GM18505 (cell line): Measurements from ENCODE around the gene GLS.
"Not testable (repeated sequence)": the region's sequence is repeated elsewhere in the genome, so short reads cannot be mapped to it uniquely, and the experiment has no call there.

Experiments
- ATAC-seq: cut with Tn5 transposase; IDR thresholded peaks from one replicate; pipeline ENCODE4 v1.9.1; 2021; ENCODE audit not compliant: unreplicated experiment
- POLR2A ChIP-seq: IDR thresholded peaks from 4 replicates; pipeline ENCODE4 v1.6.1; 2011; ENCODE audit warnings: borderline replicate concordance; ENCODE audit not compliant: insufficient read depth, insufficient read length; ENCODE audit errors: extremely low read depth

GLS gene

GRCh38 chr2:190882856-190883582, 2.4 kb downstream of the GLS start:
- no peak for ATAC-seq
- TF ChIP-seq POLR2A: no peak

GRCh38 chr2:190885844-190886243, 5.2 kb downstream of the GLS start:
- not testable (repeated sequence) for ATAC-seq

GRCh38 chr2:190887089-190887488, 6.5 kb downstream of the GLS start:
- TF ChIP-seq POLR2A: no peak
- ATAC-seq: peak; percentile 65

DNA sequence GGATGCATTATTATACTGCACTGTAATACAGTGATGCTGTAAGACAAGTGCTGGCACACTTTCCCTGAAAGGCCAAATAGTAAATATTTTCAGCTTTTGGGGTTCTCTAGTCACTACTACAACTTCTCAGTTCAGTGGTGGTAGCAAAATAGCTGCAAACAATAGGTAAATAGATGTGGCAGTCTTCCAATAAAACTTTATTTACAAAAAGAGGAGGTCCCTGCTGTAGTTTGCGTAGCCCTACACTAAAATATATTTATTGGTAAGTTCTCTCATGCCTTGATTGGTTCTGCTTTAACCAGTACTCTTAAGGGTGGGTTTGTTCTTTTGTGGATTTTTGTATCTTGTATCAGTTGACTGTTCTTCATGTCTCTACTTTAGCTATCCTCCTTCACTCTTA, 7.8 kb downstream of the GLS start:
- no peak for TF ChIP-seq POLR2A
- ATAC-seq: no peak

DNA sequence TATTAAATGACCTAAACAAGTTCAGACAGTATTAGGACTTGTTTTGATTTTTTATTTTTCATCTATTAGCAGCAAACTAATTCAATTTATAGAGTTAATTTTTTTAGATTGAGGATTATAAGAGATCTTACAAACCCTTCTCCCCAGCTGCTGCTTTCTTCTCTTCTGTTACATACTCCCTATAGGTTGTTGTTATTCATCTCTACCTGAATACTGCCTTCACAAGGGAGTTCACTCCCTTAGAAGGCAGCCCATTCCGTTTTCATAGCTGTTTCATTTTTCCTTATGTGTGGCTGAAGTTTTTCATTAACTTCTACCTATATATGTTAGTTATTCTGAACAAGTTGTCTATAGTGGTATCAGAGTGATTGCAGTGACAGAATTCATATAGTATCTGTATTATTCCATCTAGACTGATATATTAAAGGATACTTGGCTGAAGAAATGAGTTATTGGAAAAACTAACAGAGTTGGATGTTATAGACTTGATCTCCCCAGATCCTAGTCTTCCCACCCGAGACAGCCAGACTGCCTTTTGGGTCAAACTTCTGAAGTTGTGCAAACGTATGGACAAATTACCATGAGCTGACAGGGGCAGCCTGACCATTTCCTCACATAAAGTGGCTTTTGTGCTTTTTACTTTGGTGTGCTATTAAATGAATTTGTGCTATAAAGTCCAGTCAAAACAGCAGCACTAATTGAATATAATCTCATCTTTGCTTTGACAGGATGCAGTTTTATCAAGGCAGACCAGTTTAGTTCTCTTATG, 8.7 kb downstream of the GLS start:
- no peak for TF ChIP-seq POLR2A

GRCh38 chr2:190891372-190891771, 10.8 kb downstream of the GLS start:
- no peak for TF ChIP-seq POLR2A
- peak; percentile 54 for ATAC-seq

More for the DNA sequence above, 8.7 kb downstream of the GLS start:
- no peak for ATAC-seq

- no peak for ATAC-seq
- TF ChIP-seq POLR2A: no peak
Measured at GRCh38 chr2:190891889-190892288, 11.3 kb downstream of the GLS start.

GRCh38 chr2:190893157-190893556, 12.5 kb downstream of the GLS start:
- peak; percentile 21 for TF ChIP-seq POLR2A
- ATAC-seq: no peak

GRCh38 chr2:190896477-190896876, 15.9 kb downstream of the GLS start:
- ATAC-seq: no peak
- no peak for TF ChIP-seq POLR2A

DNA sequence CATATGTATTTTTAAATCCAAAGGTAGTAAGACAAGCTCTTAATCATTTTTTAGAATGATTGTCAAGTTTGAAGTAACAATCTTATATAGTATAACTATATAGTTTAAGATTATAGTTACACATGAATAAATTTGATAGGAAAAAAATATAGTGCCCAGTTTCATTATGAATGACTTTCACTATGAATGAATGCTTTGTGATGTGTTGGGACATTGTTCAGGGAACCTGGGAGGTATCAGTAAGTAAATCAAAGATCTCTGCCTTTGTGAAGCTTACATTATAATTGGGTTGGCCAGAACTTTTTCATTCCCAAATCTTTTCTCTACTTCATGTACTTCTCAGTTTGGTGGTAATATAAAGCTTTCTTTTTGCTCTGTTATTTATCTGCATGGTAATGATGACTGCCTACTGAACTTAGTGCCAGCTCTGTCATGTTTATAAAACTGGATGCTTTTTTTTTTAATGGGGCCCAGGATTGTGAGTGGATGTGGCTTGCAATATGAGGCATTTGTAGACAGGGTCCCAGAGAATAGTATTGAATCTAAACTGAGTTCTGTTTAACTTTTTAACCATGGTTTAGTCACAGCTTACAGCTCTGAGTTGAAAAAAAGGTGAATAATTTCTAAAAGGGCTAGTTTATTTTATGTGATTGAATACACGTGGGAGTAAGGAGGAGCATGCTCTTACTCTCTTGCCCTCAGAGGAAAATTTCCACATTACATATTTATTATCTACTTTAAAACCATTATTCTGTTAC, 23.3 kb downstream of the GLS start:
- no peak for TF ChIP-seq POLR2A
- no peak for ATAC-seq

GRCh38 chr2:190904640-190905261, 24.1 kb downstream of the GLS start:
- ATAC-seq: no peak
- TF ChIP-seq POLR2A: no peak

DNA sequence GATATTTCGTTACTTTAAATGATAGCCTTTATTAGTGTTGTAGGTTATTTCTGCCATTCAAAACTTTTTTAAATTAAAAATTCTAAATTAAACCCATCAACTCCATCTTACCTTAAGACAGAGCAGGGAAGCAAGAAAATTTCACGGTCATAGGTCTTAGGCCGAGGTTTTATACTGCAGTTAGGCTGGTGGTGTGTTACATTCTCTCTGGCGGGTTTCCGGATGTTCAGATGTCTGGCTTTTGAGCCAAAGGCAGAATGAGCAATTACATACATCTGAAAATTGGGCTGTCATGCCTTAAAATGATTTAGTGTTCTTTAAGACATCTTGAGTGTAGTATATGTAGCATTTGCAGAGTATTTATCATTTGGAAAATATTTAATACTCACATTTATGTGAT, 27.9 kb downstream of the GLS start:
- TF ChIP-seq POLR2A: no peak
- ATAC-seq: no peak

GRCh38 chr2:190909680-190910079, 29.1 kb downstream of the GLS start:
- no peak for TF ChIP-seq POLR2A
- no peak for ATAC-seq
